GM12878 (cell line): ENCODE measurements around the gene CPB2. TPM values are rescaled to one million over a fixed set of nuclear protein-coding genes. Genes with fewer than 3 reads are reported as not detected.

Experiments used
- ATAC-seq: fragments of 200-7000 bp; cut with Tn5 transposase; 3 replicates; pipeline ENCODE4 v1.9.1; 2020; ENCODE audit warnings: mild to moderate bottlenecking, moderate library complexity
- BruUV-seq: library from RNA; stranded (reverse); fragments of 400-500 nt; replicated peaks from 2 replicates; lab custom pipeline; 2021; lab: Mats Ljungman, UMichigan
- CTCF ChIA-PET: fragments of 300-600 bp; sonication (Branson Sonifier 250); formaldehyde crosslinking; extraction: SDS; loops from one replicate; lab custom pipeline; 2021; ENCODE audit warnings: inconsistent platforms; lab: Yijun Ruan, JAX
- POLR2A ChIA-PET: fragments of 350-600 bp; formaldehyde crosslinking; extraction: SDS; loops from one replicate; lab custom pipeline; 2021; ENCODE audit warnings: inconsistent platforms; lab: Charles Lee
- RAD21 ChIA-PET: fragments of 300-600 bp; sonication (Branson Sonifier 250); formaldehyde crosslinking; loops from one replicate; lab custom pipeline; 2023; ENCODE audit warnings: antibody characterized with exemption; ENCODE audit not compliant: unreplicated experiment; lab: Charles Lee
- SMC1A ChIA-PET: fragments of 300-600 bp; sonication (Branson Sonifier 250); formaldehyde crosslinking; loops from one replicate; lab custom pipeline; 2023; ENCODE audit not compliant: unreplicated experiment, uncharacterized antibody; lab: Charles Lee
- DNase-seq: peaks from one replicate; pipeline ENCODE4 v3.0.0-alpha.2; 2011; ENCODE audit warnings: low read depth, low spot score
- FAIRE-seq: peaks from 3 replicates; lab custom pipeline; 2011; peaks lifted over from hg19 to GRCh38; lab: Jason Lieb, UNC
- H2AFZ ChIP-seq: 2 replicates; pipeline ENCODE4 v1.6.0; 2011; ENCODE audit warnings: low read depth, low read length, control low read depth; ENCODE audit not compliant: control insufficient read depth
- H3K27ac ChIP-seq: 2 replicates; pipeline ENCODE4 v1.5.1; 2011; ENCODE audit warnings: control low read depth; ENCODE audit not compliant: control insufficient read depth, insufficient read depth
- H3K27me3 ChIP-seq, 2 experiments: replicated peaks in 1 of 2; 2 replicates each; pipeline versions ENCODE4 v1.6.0 to v1.6.1; 2011; ENCODE audit warnings: low read length in 1 of 2; ENCODE audit not compliant: control insufficient read depth in 2 of 2, insufficient read depth in 2 of 2
- H3K36me3 ChIP-seq, 2 experiments: 2 replicates each; pipeline ENCODE4 v1.5.1; 2011; ENCODE audit warnings: low read length in 1 of 2; ENCODE audit not compliant: control insufficient read depth in 2 of 2, insufficient read depth in 2 of 2
- H3K4me1 ChIP-seq: 2 replicates; pipeline ENCODE4 v1.6.1; 2011; ENCODE audit warnings: mild to moderate bottlenecking, low read length, moderate library complexity, mixed read lengths; ENCODE audit not compliant: control insufficient read depth, insufficient read depth
- H3K4me2 ChIP-seq: 2 replicates; pipeline ENCODE4 v1.6.0; 2011; ENCODE audit warnings: control low read depth; ENCODE audit not compliant: control insufficient read depth, insufficient read depth
- H3K4me3 ChIP-seq: fragments of 200-600 bp; sonication (generic); 2 replicates; pipeline ENCODE4 v1.5.1; 2016
- H3K79me2 ChIP-seq: 2 replicates; pipeline ENCODE4 v1.6.0; 2011; ENCODE audit warnings: low read length; ENCODE audit not compliant: control insufficient read depth, insufficient read depth
- H3K9ac ChIP-seq: 2 replicates; pipeline ENCODE4 v1.8.0; 2011; ENCODE audit warnings: low read length, control low read depth, mixed read lengths; ENCODE audit not compliant: control insufficient read depth, insufficient read depth
- H3K9me3 ChIP-seq: replicated peaks from 3 replicates; pipeline ENCODE4 v1.5.1; 2011; ENCODE audit warnings: mild to moderate bottlenecking, low read length; ENCODE audit not compliant: control insufficient read depth, insufficient read depth
- H4K20me1 ChIP-seq: 2 replicates; pipeline ENCODE4 v1.6.0; 2011; ENCODE audit not compliant: control insufficient read depth, insufficient read depth
- BRCA1 ChIP-seq: IDR thresholded peaks from 2 replicates; pipeline ENCODE4 v1.6.1; 2011; ENCODE audit warnings: low read depth, low read length, improper control_type of control experiment
- ESRRA ChIP-seq: IDR thresholded peaks from 2 replicates; pipeline ENCODE4 v1.6.1; 2012; ENCODE audit warnings: mild to moderate bottlenecking, low read length, improper control_type of control experiment
- GABPA ChIP-seq: IDR thresholded peaks from 2 replicates; pipeline ENCODE4 v1.6.1; 2014; ENCODE audit warnings: antibody characterized with exemption, low read depth, mild to moderate bottlenecking, inconsistent platforms
- GATAD2B ChIP-seq: fragments of 450-650 bp; conservative IDR thresholded peaks from 2 replicates; pipeline ENCODE4 v1.6.1; 2017; ENCODE audit warnings: low read depth, mild to moderate bottlenecking, moderate library complexity
- JUND ChIP-seq: IDR thresholded peaks from 2 replicates; pipeline ENCODE4 v1.6.1; 2012; ENCODE audit warnings: low read depth, mild to moderate bottlenecking, low read length, improper control_type of control experiment, moderate library complexity
- SMAD1 ChIP-seq: fragments of 450-650 bp; IDR thresholded peaks from 2 replicates; pipeline ENCODE4 v1.6.1; 2018; ENCODE audit warnings: mild to moderate bottlenecking, low read depth; ENCODE audit not compliant: partially characterized antibody
- SREBF2 ChIP-seq: IDR thresholded peaks from 2 replicates; pipeline ENCODE4 v1.6.1; 2012; ENCODE audit warnings: mild to moderate bottlenecking, low read length
- ZBED1 ChIP-seq: IDR thresholded peaks from 2 replicates; pipeline ENCODE4 v1.6.1; 2016; ENCODE audit warnings: borderline replicate concordance
- ZNF207 ChIP-seq: fragments of 450-650 bp; IDR thresholded peaks from 2 replicates; pipeline ENCODE4 v1.6.1; 2014; ENCODE audit warnings: antibody characterized with exemption, mild to moderate bottlenecking, borderline replicate concordance
- ZNF592 ChIP-seq: fragments of 450-650 bp; IDR thresholded peaks from 2 replicates; pipeline ENCODE4 v1.6.1; 2017; ENCODE audit warnings: mild to moderate bottlenecking, moderate library complexity
- WGBS: methylation state at CpG from one replicate; pipeline ENCODE4 v1.1.6; 2016; ENCODE audit warnings: low lambda C conversion rate; ENCODE audit not compliant: insufficient replicate concordance, insufficient coverage; ENCODE audit errors: missing lambda C conversion rate; 5-methylcytosine and 5-hydroxymethylcytosine counted together
- in situ Hi-C: fragments of 300-500 bp; cut with MboI; formaldehyde crosslinking; loops from 9 replicates; pipeline ENCODE4 v1.14.3; 2018; ENCODE audit warnings: mixed read lengths
- intact Hi-C: fragments of 100-400 bp; cut with micrococcal nuclease; formaldehyde crosslinking; loops from one replicate; pipeline ENCODE4 v1.14.2; 2022; ENCODE audit not compliant: unreplicated experiment
- polyA plus RNA-seq, 11 experiments: library from polyadenylated mRNA; depleted of rRNA in 4 of 11; unstranded in 6 of 11; stranded (reverse) in 5 of 11; fragments of >200 nt; fragmentation: Nextera tagmentation in 4 of 11; fragmentation: Illumina TruSeq in 1 of 11; extraction: Ambion mirVana in 4 of 11; extraction: Trizol in 1 of 11; gene quantifications; 1 replicate in 1 of 11; 2 replicates in 10 of 11; pipeline versions ENCODE4 v1.2.1 to v1.2.3, GENCODE V29; 2011 to 2016; ENCODE audit warnings: inconsistent platforms in 2 of 11, missing spikeins in 2 of 11, low read depth in 1 of 11
- total RNA-seq, 4 experiments: library from RNA; depleted of rRNA in 3 of 4; stranded (reverse); fragments of >200 nt in 3 of 4; fragmentation: Illumina TruSeq in 1 of 4; extraction: Trizol in 1 of 4; gene quantifications; 2 replicates each; pipeline versions ENCODE4 v1.2.1 to v1.2.3, GENCODE V29; 2013 to 2021

Gene CPB2
- total and polyA plus RNA-seq, 10 of the 15 experiments (the other 5 are each of a cell fraction or from before 2014, with no cell fraction given) = 0.05 to 0.87 (median 0.13) TPM; not detected in 3

- TF ChIP-seq SREBF2 = no peak
- TF ChIP-seq JUND = no peak
- no peak for TF ChIP-seq ZNF207
- no TSS peak for BruUV-seq
- FAIRE-seq = no peak
- SMC1A ChIA-PET = interaction anchor here (0.6 kb wide), 1 partner anchor 304 kb away, joined by 3 read pairs; no protein-coding TSS in a partner anchor
- ATAC-seq = no peak
- H3K9me3 ChIP-seq = no peaks in the 10 kb centered on the region
- POLR2A ChIA-PET = no interaction called here
- in situ Hi-C loops = no loop called here
- no peak overlapping the region for H3K9ac ChIP-seq
- no peak overlapping the region for H3K4me2 ChIP-seq
- RAD21 ChIA-PET = no interaction called here
- H3K4me3 ChIP-seq = no peak overlapping the region
- intact Hi-C loops = no loop called here
- H2AFZ ChIP-seq = no peak overlapping the region
- WGBS = 45% methylated on average over 6 of the region's 6 CpGs
- DNase-seq = no peak
- CTCF ChIA-PET = no interaction called here
- no peaks in the 10 kb centered on the region for H3K4me1 ChIP-seq
- no peaks in the 10 kb centered on the region for H3K79me2 ChIP-seq
- peaks cover 4 to 8% of the 10 kb centered on the region in 2 experiments for H3K36me3 ChIP-seq
- no peaks in the 10 kb centered on the region for H4K20me1 ChIP-seq
- H3K27ac ChIP-seq = no peak overlapping the region
- H3K27me3 ChIP-seq = no peaks in the 10 kb centered on the region
Observed at GRCh38 chr13:46006688-46007452, 98.0 kb downstream of the CPB2 start.

- WGBS = 94% methylated on average over 1 of the region's 1 CpG
- no peaks in the 10 kb centered on the region for H3K27me3 ChIP-seq
- no peak for ATAC-seq
- intact Hi-C loops = no loop called here
- no peak overlapping the region for H3K9ac ChIP-seq
- POLR2A ChIA-PET = no interaction called here
- H3K4me1 ChIP-seq = no peaks in the 10 kb centered on the region
- H3K79me2 ChIP-seq = no peaks in the 10 kb centered on the region
- no peak for DNase-seq
- H3K36me3 ChIP-seq = peaks cover 7 to 17% of the 10 kb centered on the region in 2 experiments
- H3K4me3 ChIP-seq = no peak overlapping the region
- in situ Hi-C loops = no loop called here
- no peak overlapping the region for H3K4me2 ChIP-seq
- RAD21 ChIA-PET = no interaction called here
- no peak overlapping the region for H3K27ac ChIP-seq
- BruUV-seq = no TSS peak
- no peak overlapping the region for H2AFZ ChIP-seq
- H4K20me1 ChIP-seq = no peaks in the 10 kb centered on the region
- no peaks in the 10 kb centered on the region for H3K9me3 ChIP-seq
- SMC1A ChIA-PET = interaction anchor here (0.9 kb wide), 1 partner anchor 20 kb away, joined by 3 read pairs; no protein-coding TSS in a partner anchor
- no peak for FAIRE-seq
- CTCF ChIA-PET = no interaction called here
- TF ChIP-seq ZBED1 (no peak), SMAD1 (no peak), ZNF592 (no peak), ESRRA (no peak), GABPA (no peak), BRCA1 (no peak), GATAD2B (no peak)
Observed at GRCh38 chr13:46004491-46004890, 100.3 kb downstream of the CPB2 start.
